ENCODE measurements around the gene DRG2.

DNA sequence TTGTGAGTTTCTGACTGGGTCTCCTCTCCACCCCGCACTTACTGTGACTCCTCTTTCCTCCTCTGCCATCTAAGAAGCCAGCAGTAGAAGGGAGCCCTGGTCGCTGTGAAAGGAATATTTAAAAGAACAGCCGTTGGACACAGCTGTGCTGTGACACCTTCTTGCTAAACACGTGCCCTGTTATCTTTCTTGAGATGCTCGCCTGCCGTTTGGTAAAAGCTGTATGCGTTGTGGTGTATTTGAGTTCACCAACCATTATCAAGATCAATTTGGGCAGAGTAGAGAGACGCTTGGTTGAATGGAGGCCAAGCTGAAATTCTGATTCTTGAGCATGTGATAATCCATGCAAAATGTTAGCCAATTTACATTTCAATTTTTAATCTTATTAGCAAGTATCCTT is 44.8 kb upstream of the DRG2 start:
- TF ChIP-seq, protein P1, sequence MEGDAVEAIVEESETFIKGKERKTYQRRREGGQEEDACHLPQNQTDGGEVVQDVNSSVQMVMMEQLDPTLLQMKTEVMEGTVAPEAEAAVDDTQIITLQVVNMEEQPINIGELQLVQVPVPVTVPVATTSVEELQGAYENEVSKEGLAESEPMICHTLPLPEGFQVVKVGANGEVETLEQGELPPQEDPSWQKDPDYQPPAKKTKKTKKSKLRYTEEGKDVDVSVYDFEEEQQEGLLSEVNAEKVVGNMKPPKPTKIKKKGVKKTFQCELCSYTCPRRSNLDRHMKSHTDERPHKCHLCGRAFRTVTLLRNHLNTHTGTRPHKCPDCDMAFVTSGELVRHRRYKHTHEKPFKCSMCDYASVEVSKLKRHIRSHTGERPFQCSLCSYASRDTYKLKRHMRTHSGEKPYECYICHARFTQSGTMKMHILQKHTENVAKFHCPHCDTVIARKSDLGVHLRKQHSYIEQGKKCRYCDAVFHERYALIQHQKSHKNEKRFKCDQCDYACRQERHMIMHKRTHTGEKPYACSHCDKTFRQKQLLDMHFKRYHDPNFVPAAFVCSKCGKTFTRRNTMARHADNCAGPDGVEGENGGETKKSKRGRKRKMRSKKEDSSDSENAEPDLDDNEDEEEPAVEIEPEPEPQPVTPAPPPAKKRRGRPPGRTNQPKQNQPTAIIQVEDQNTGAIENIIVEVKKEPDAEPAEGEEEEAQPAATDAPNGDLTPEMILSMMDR (IDR thresholded peaks at IDR 0.05; ENCODE audit: insufficient read depth, low read length, poor library complexity, severe bottlenecking) = no peak
- TF ChIP-seq EZH2phosphoT487 (conservative IDR thresholded peaks at IDR 0.05; ENCODE audit: low read length) = no peak

All from SU-DHL-6 (cell line).